Measurements from ENCODE around the gene PARN.
"Not testable (repeated sequence)": the region's sequence is repeated elsewhere in the genome, so short reads cannot be mapped to it uniquely, and the experiment has no call there.

Gene PARN

GRCh38 chr16:14586637-14587305, 43.3 kb downstream of the PARN start:
- no peaks in the 10 kb centered on the region for H3K27me3 ChIP-seq (ENCODE audit: insufficient read depth, low read length)
- H3K4me1 ChIP-seq (ENCODE audit: insufficient read depth, low read length): no peaks in the 10 kb centered on the region
- peaks cover 93% of the 10 kb centered on the region for H3K36me3 ChIP-seq (ENCODE audit: insufficient read depth, low read depth, low read length)
- no peak overlapping the region for H3K27ac ChIP-seq (ENCODE audit: low read length)
- H3K9ac ChIP-seq (ENCODE audit: low read depth, low read length): no peak overlapping the region
- no peak overlapping the region for H3K4me3 ChIP-seq (ENCODE audit: low read length)
- no peaks in the 10 kb centered on the region for H3K9me3 ChIP-seq (ENCODE audit: insufficient read depth, low read depth, low read length)

GRCh38 chr16:14585287-14585686, 44.8 kb downstream of the PARN start:
- no peaks in the 10 kb centered on the region for H3K27me3 ChIP-seq (ENCODE audit: insufficient read depth, low read length)
- H3K9ac ChIP-seq (ENCODE audit: low read depth, low read length): no peak overlapping the region
- no peaks in the 10 kb centered on the region for H3K4me1 ChIP-seq (ENCODE audit: insufficient read depth, low read length)
- peaks cover 95% of the 10 kb centered on the region for H3K36me3 ChIP-seq (ENCODE audit: insufficient read depth, low read depth, low read length)
- no peak overlapping the region for H3K27ac ChIP-seq (ENCODE audit: low read length)
- H3K4me3 ChIP-seq (ENCODE audit: low read length): no peak overlapping the region
- H3K9me3 ChIP-seq (ENCODE audit: insufficient read depth, low read depth, low read length): no peaks in the 10 kb centered on the region

- not testable (repeated sequence) for H3K27ac ChIP-seq (ENCODE audit: low read length)
These were observed 49.1 kb downstream of the PARN start for GRCh38 chr16:14580926-14581325.

GRCh38 chr16:14579266-14579665, 50.8 kb downstream of the PARN start:
- no peak overlapping the region for H3K4me3 ChIP-seq (ENCODE audit: low read length)
- no peaks in the 10 kb centered on the region for H3K4me1 ChIP-seq (ENCODE audit: insufficient read depth, low read length)
- no peaks in the 10 kb centered on the region for H3K27me3 ChIP-seq (ENCODE audit: insufficient read depth, low read length)
- no peak overlapping the region for H3K27ac ChIP-seq (ENCODE audit: low read length)
- no peak overlapping the region for H3K9ac ChIP-seq (ENCODE audit: low read depth, low read length)
- peaks cover 91% of the 10 kb centered on the region for H3K36me3 ChIP-seq (ENCODE audit: insufficient read depth, low read depth, low read length)
- H3K9me3 ChIP-seq (ENCODE audit: insufficient read depth, low read depth, low read length): no peaks in the 10 kb centered on the region; the same call in 1 of the 2 replicates

More at GRCh38 chr16:14580926-14581325, 49.1 kb downstream of the PARN start:
- not testable (repeated sequence) for H3K27me3 ChIP-seq (ENCODE audit: insufficient read depth, low read length); H3K4me1 ChIP-seq (ENCODE audit: insufficient read depth, low read length); H3K9me3 ChIP-seq (ENCODE audit: insufficient read depth, low read depth, low read length); H3K4me3 ChIP-seq (ENCODE audit: low read length); H3K9ac ChIP-seq (ENCODE audit: low read depth, low read length)
- H3K36me3 ChIP-seq (ENCODE audit: insufficient read depth, low read depth, low read length): peaks cover 92% of the 10 kb centered on the region

GRCh38 chr16:14576532-14576931, 53.5 kb downstream of the PARN start:
- no peaks in the 10 kb centered on the region; the same call in 1 of the 2 replicates for H3K9me3 ChIP-seq (ENCODE audit: insufficient read depth, low read depth, low read length)
- H3K4me3 ChIP-seq (ENCODE audit: low read length): no peak overlapping the region
- no peak overlapping the region for H3K9ac ChIP-seq (ENCODE audit: low read depth, low read length)
- H3K4me1 ChIP-seq (ENCODE audit: insufficient read depth, low read length): no peaks in the 10 kb centered on the region
- no peak overlapping the region for H3K27ac ChIP-seq (ENCODE audit: low read length)
- H3K27me3 ChIP-seq (ENCODE audit: insufficient read depth, low read length): no peaks in the 10 kb centered on the region
- H3K36me3 ChIP-seq (ENCODE audit: insufficient read depth, low read depth, low read length): peaks cover 64% of the 10 kb centered on the region

GRCh38 chr16:14576069-14576468, 54.0 kb downstream of the PARN start:
- Histone ChIP-seq H3K36me3 (ENCODE audit: insufficient read depth, low read depth, low read length) (peaks cover 59% of the 10 kb centered on the region), H3K9me3 (ENCODE audit: insufficient read depth, low read depth, low read length) (no peaks in the 10 kb centered on the region; the same call in 1 of the 2 replicates), H3K27ac (ENCODE audit: low read length) (no peak overlapping the region), H3K27me3 (ENCODE audit: insufficient read depth, low read length) (no peaks in the 10 kb centered on the region), H3K9ac (ENCODE audit: low read depth, low read length) (no peak overlapping the region), H3K4me1 (ENCODE audit: insufficient read depth, low read length) (no peaks in the 10 kb centered on the region), H3K4me3 (ENCODE audit: low read length) (no peak overlapping the region)

GRCh38 chr16:14574698-14575415, 55.2 kb downstream of the PARN start:
- not testable (repeated sequence) for H3K27me3 ChIP-seq (ENCODE audit: insufficient read depth, low read length); H3K9ac ChIP-seq (ENCODE audit: low read depth, low read length); H3K27ac ChIP-seq (ENCODE audit: low read length); H3K9me3 ChIP-seq (ENCODE audit: insufficient read depth, low read depth, low read length); H3K4me3 ChIP-seq (ENCODE audit: low read length); H3K4me1 ChIP-seq (ENCODE audit: insufficient read depth, low read length)
- H3K36me3 ChIP-seq (ENCODE audit: insufficient read depth, low read depth, low read length): peaks cover 47% of the 10 kb centered on the region

- Histone ChIP-seq H3K27ac (ENCODE audit: low read length) (no peak overlapping the region), H3K9me3 (ENCODE audit: insufficient read depth, low read depth, low read length) (no peaks in the 10 kb centered on the region; the same call in 1 of the 2 replicates), H3K36me3 (ENCODE audit: insufficient read depth, low read depth, low read length) (peaks cover 30% of the 10 kb centered on the region), H3K27me3 (ENCODE audit: insufficient read depth, low read length) (no peaks in the 10 kb centered on the region), H3K4me1 (ENCODE audit: insufficient read depth, low read length) (no peaks in the 10 kb centered on the region), H3K9ac (ENCODE audit: low read depth, low read length) (no peak overlapping the region), H3K4me3 (ENCODE audit: low read length) (no peak overlapping the region)
These were observed 57.5 kb downstream of the PARN start for GRCh38 chr16:14572535-14572934.

- Histone ChIP-seq H3K4me3 (ENCODE audit: low read length) (no peak overlapping the region), H3K9ac (ENCODE audit: low read depth, low read length) (no peak overlapping the region), H3K4me1 (ENCODE audit: insufficient read depth, low read length) (peaks cover 6% of the 10 kb centered on the region), H3K27me3 (ENCODE audit: insufficient read depth, low read length) (no peaks in the 10 kb centered on the region), H3K9me3 (ENCODE audit: insufficient read depth, low read depth, low read length) (no peaks in the 10 kb centered on the region), H3K36me3 (ENCODE audit: insufficient read depth, low read depth, low read length) (no peaks in the 10 kb centered on the region), H3K27ac (ENCODE audit: low read length) (no peak overlapping the region)
These were observed 60.8 kb downstream of the PARN start for GRCh38 chr16:14569213-14569612.

GRCh38 chr16:14566599-14566998, 63.5 kb downstream of the PARN start:
- Histone ChIP-seq H3K9me3 (ENCODE audit: insufficient read depth, low read depth, low read length) (no peaks in the 10 kb centered on the region), H3K9ac (ENCODE audit: low read depth, low read length) (no peak overlapping the region), H3K27me3 (ENCODE audit: insufficient read depth, low read length) (no peaks in the 10 kb centered on the region), H3K27ac (ENCODE audit: low read length) (no peak overlapping the region), H3K4me3 (ENCODE audit: low read length) (no peak overlapping the region), H3K36me3 (ENCODE audit: insufficient read depth, low read depth, low read length) (no peaks in the 10 kb centered on the region), H3K4me1 (ENCODE audit: insufficient read depth, low read length) (peaks cover 9% of the 10 kb centered on the region)

GRCh38 chr16:14565688-14566025, 64.4 kb downstream of the PARN start:
- Histone ChIP-seq H3K36me3 (ENCODE audit: insufficient read depth, low read depth, low read length) (no peaks in the 10 kb centered on the region), H3K27ac (ENCODE audit: low read length) (no peak overlapping the region), H3K4me3 (ENCODE audit: low read length) (no peak overlapping the region), H3K9ac (ENCODE audit: low read depth, low read length) (no peak overlapping the region), H3K4me1 (ENCODE audit: insufficient read depth, low read length) (peaks cover 9% of the 10 kb centered on the region), H3K27me3 (ENCODE audit: insufficient read depth, low read length) (no peaks in the 10 kb centered on the region), H3K9me3 (ENCODE audit: insufficient read depth, low read depth, low read length) (no peaks in the 10 kb centered on the region)
